H9 (cell line): ENCODE data around the gene UBLCP1. TPM values are rescaled to one million over a fixed set of nuclear protein-coding genes. Genes with fewer than 3 reads are reported as not detected.

Source experiments
- DNase-seq: peaks from one replicate; pipeline ENCODE4 v3.0.0-alpha.2; 2017
- H2AFZ ChIP-seq: one replicate; pipeline ENCODE4 v1.6.1; 2013; ENCODE audit warnings: mild to moderate bottlenecking, low read length, control low read depth, moderate library complexity
- H2AK5ac ChIP-seq: 2 replicates; pipeline ENCODE4 v1.6.1; 2013; ENCODE audit warnings: low read length, control low read depth, mixed read lengths; ENCODE audit not compliant: insufficient read length
- H2BK120ac ChIP-seq: one replicate; pipeline ENCODE4 v1.6.1; 2013; ENCODE audit warnings: low read depth, mild to moderate bottlenecking, low read length, control low read depth, inconsistent platforms; ENCODE audit not compliant: poor library complexity, severe bottlenecking
- H2BK12ac ChIP-seq: 2 replicates; pipeline ENCODE4 v1.6.1; 2013; ENCODE audit warnings: low read length, control low read depth, mixed read lengths, low read depth; ENCODE audit not compliant: insufficient read length
- H2BK15ac ChIP-seq: 2 replicates; pipeline ENCODE4 v1.6.1; 2013; ENCODE audit warnings: low read depth, low read length, control low read depth
- H2BK20ac ChIP-seq: one replicate; pipeline ENCODE4 v1.6.1; 2013; ENCODE audit warnings: low read depth, mild to moderate bottlenecking, low read length, control low read depth, inconsistent platforms; ENCODE audit not compliant: poor library complexity, severe bottlenecking
- H2BK5ac ChIP-seq: 2 replicates; pipeline ENCODE4 v1.6.1; 2013; ENCODE audit warnings: low read length, control low read depth, mixed read lengths; ENCODE audit not compliant: insufficient read length
- H3K14ac ChIP-seq: 2 replicates; pipeline ENCODE4 v1.6.1; 2013; ENCODE audit warnings: low read length, control low read depth; ENCODE audit not compliant: insufficient read depth
- H3K18ac ChIP-seq: 2 replicates; pipeline ENCODE4 v1.6.1; 2013; ENCODE audit warnings: low read depth, mild to moderate bottlenecking, mixed read lengths, low read length, control low read depth; ENCODE audit not compliant: insufficient read length
- H3K23ac ChIP-seq: 2 replicates; pipeline ENCODE4 v1.6.1; 2013; ENCODE audit warnings: low read length, control low read depth, mixed read lengths, low read depth; ENCODE audit not compliant: insufficient read length
- H3K23me2 ChIP-seq: 2 replicates; pipeline ENCODE4 v1.6.1; 2013; ENCODE audit warnings: low read depth, mild to moderate bottlenecking, mixed read lengths, low read length, control low read depth; ENCODE audit not compliant: insufficient read length, poor library complexity, severe bottlenecking
- H3K27ac ChIP-seq: 2 replicates; pipeline ENCODE4 v1.5.1; 2013; ENCODE audit warnings: low read length, control low read depth, mixed read lengths, low read depth; ENCODE audit not compliant: insufficient read length
- H3K27me3 ChIP-seq: 2 replicates; pipeline ENCODE4 v1.6.1; 2013; ENCODE audit warnings: low read length, control low read depth, inconsistent platforms; ENCODE audit not compliant: insufficient read depth
- H3K4ac ChIP-seq: 2 replicates; pipeline ENCODE4 v1.6.1; 2013; ENCODE audit warnings: low read depth, mild to moderate bottlenecking, control low read depth, inconsistent platforms, low read length, moderate library complexity
- H3K4me1 ChIP-seq: 2 replicates; pipeline ENCODE4 v1.6.1; 2013; ENCODE audit warnings: low read length, control low read depth, inconsistent platforms; ENCODE audit not compliant: insufficient read depth
- H3K4me2 ChIP-seq: 2 replicates; pipeline ENCODE4 v1.6.1; 2013; ENCODE audit warnings: low read length, control low read depth, mixed read lengths; ENCODE audit not compliant: insufficient read length, insufficient read depth
- H3K56ac ChIP-seq: 2 replicates; pipeline ENCODE4 v1.6.1; 2013; ENCODE audit warnings: low read depth, mild to moderate bottlenecking, mixed read lengths, low read length, control low read depth; ENCODE audit not compliant: insufficient read length
- H3K79me1 ChIP-seq: 2 replicates; pipeline ENCODE4 v1.6.1; 2013; ENCODE audit warnings: low read depth, mild to moderate bottlenecking, moderate library complexity, low read length, control low read depth, inconsistent platforms; ENCODE audit not compliant: insufficient read depth, poor library complexity, severe bottlenecking
- H3K79me2 ChIP-seq: 2 replicates; pipeline ENCODE4 v1.6.1; 2013; ENCODE audit warnings: low read length, control low read depth, inconsistent platforms; ENCODE audit not compliant: insufficient read depth
- H3K9ac ChIP-seq: 2 replicates; pipeline ENCODE4 v1.6.1; 2013; ENCODE audit warnings: low read length, control low read depth, mixed read lengths; ENCODE audit not compliant: insufficient read length; ENCODE audit errors: extremely low read depth
- H3K9me3 ChIP-seq: one replicate; pipeline ENCODE4 v1.6.1; 2013; ENCODE audit warnings: low read depth, low read length, inconsistent platforms; ENCODE audit not compliant: control insufficient read depth
- H3T11ph ChIP-seq: one replicate; pipeline ENCODE4 v1.6.1; 2013; ENCODE audit warnings: mild to moderate bottlenecking, low read length, control low read depth, inconsistent platforms
- H4K20me1 ChIP-seq: one replicate; pipeline ENCODE4 v1.6.1; 2013; ENCODE audit not compliant: control insufficient read depth, insufficient read length, insufficient read depth
- H4K5ac ChIP-seq: 2 replicates; pipeline ENCODE4 v1.6.1; 2013; ENCODE audit warnings: low read depth, mild to moderate bottlenecking, mixed read lengths, low read length, control low read depth; ENCODE audit not compliant: insufficient read length
- H4K8ac ChIP-seq: replicated peaks from 2 replicates; pipeline ENCODE4 v1.6.1; 2013; ENCODE audit warnings: low read length, control low read depth, mixed read lengths, low read depth; ENCODE audit not compliant: insufficient read length
- H4K91ac ChIP-seq: 2 replicates; pipeline ENCODE4 v1.6.1; 2013; ENCODE audit warnings: low read depth, mild to moderate bottlenecking, moderate library complexity, mixed read lengths, low read length, control low read depth; ENCODE audit not compliant: insufficient read length
- H3K27ac Mint-ChIP-seq, 3 experiments: 2 replicates in 2 of 3; 3 replicates in 1 of 3; pipeline ENCODE4 v1.8.0; 2020 to 2021; ENCODE audit warnings: mixed read lengths in 3 of 3, mild to moderate bottlenecking in 1 of 3, moderate library complexity in 1 of 3
- H3K27me3 Mint-ChIP-seq: 2 replicates; pipeline ENCODE4 v1.8.0; 2021; ENCODE audit warnings: low read depth, mild to moderate bottlenecking, moderate library complexity, mixed read lengths
- H3K36me3 Mint-ChIP-seq, 3 experiments: 2 replicates in 2 of 3; 3 replicates in 1 of 3; pipeline ENCODE4 v1.8.0; 2020 to 2021; ENCODE audit warnings: low read depth in 3 of 3, mixed read lengths in 3 of 3; ENCODE audit not compliant: insufficient read depth in 1 of 3
- H3K4me1 Mint-ChIP-seq, 2 experiments: 2 replicates each; pipeline ENCODE4 v1.8.0; 2020; ENCODE audit warnings: mixed read lengths in 2 of 2
- H3K4me3 Mint-ChIP-seq, 2 experiments: 2 replicates in 1 of 2; 3 replicates in 1 of 2; pipeline ENCODE4 v1.8.0; 2020 to 2021; ENCODE audit warnings: mild to moderate bottlenecking in 2 of 2, mixed read lengths in 2 of 2, moderate library complexity in 1 of 2
- H3K9me3 Mint-ChIP-seq, 2 experiments: 2 replicates in 1 of 2; 3 replicates in 1 of 2; pipeline ENCODE4 v1.8.0; 2020; ENCODE audit warnings: mild to moderate bottlenecking in 2 of 2, mixed read lengths in 2 of 2, moderate library complexity in 1 of 2
- total RNA-seq: library from RNA; stranded (reverse); gene quantifications from 2 replicates; pipeline ENCODE4 v1.2.1, GENCODE V29; 2021
- TF ChIP-seq, protein P1 (sequence below): fragments of 200-600 bp; sonication (generic); conservative IDR thresholded peaks from 3 replicates; pipeline ENCODE4 v1.8.0; 2021; ENCODE audit warnings: antibody characterized with exemption, mild to moderate bottlenecking

UBLCP1 gene
- total RNA-seq, 1 experiment from 2014 or later: 37.9 TPM

DNA sequence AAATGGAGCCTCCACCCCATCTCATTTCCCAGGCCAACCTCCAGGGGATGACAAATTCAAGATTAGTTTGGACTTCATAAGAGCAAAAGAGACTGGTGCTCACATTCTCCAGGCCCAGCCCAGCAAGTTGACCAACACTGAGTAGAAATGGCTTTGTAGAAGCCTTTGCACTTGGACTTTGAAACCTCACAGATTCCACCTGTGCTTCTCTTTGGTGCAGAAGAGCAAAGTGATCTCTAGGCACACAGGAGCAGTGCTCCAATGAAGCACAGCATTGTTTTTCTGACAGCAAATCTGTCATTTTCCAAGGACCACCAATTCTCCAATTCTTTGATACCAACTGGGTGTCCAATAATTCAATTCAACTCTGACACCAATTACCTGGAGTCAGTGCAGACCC lies 36.6 kb upstream of the UBLCP1 start:
- no peak overlapping the region for H3K4ac ChIP-seq

More for the DNA sequence above, 36.6 kb upstream of the UBLCP1 start:
- H3K27me3 Mint-ChIP-seq: peaks cover 96% of the 10 kb centered on the region
- H2BK15ac ChIP-seq: no peak overlapping the region
- no peaks in the 10 kb centered on the region for H3K4me1 ChIP-seq
- H4K5ac ChIP-seq: no peak overlapping the region
- DNase-seq: no peak
- no peak overlapping the region for H3K56ac ChIP-seq
- no peaks in the 10 kb centered on the region for H3K9me3 ChIP-seq
- no peak overlapping the region for H2AFZ ChIP-seq
- H3K27me3 ChIP-seq: peaks cover 36% of the 10 kb centered on the region; the same call in 1 of the 2 replicates
- H3T11ph ChIP-seq: no peak overlapping the region
- no peak overlapping the region for H3K14ac ChIP-seq
- no peak overlapping the region for H3K27ac Mint-ChIP-seq
- no peak overlapping the region for H3K4me3 Mint-ChIP-seq
- no peak overlapping the region for H2BK120ac ChIP-seq
- no peak overlapping the region for H3K9ac ChIP-seq
- H3K79me1 ChIP-seq: no peaks in the 10 kb centered on the region
- no peak overlapping the region for H2BK5ac ChIP-seq
- H3K23me2 ChIP-seq: no peaks in the 10 kb centered on the region
- H3K79me2 ChIP-seq: no peaks in the 10 kb centered on the region
- H2AK5ac ChIP-seq: no peak overlapping the region
- H3K23ac ChIP-seq: no peak overlapping the region
- no peak overlapping the region for H2BK20ac ChIP-seq
- no peak overlapping the region for H2BK12ac ChIP-seq
- peaks cover 0 to 3% of the 10 kb centered on the region in 2 experiments; a peak in 2 of 5 replicates for H3K9me3 Mint-ChIP-seq
- no peak overlapping the region for H3K18ac ChIP-seq
- H3K27ac ChIP-seq: no peak overlapping the region
- H3K4me2 ChIP-seq: no peak overlapping the region
- H4K91ac ChIP-seq: no peak overlapping the region
- no peak overlapping the region for H4K8ac ChIP-seq
- TF ChIP-seq, protein P1, sequence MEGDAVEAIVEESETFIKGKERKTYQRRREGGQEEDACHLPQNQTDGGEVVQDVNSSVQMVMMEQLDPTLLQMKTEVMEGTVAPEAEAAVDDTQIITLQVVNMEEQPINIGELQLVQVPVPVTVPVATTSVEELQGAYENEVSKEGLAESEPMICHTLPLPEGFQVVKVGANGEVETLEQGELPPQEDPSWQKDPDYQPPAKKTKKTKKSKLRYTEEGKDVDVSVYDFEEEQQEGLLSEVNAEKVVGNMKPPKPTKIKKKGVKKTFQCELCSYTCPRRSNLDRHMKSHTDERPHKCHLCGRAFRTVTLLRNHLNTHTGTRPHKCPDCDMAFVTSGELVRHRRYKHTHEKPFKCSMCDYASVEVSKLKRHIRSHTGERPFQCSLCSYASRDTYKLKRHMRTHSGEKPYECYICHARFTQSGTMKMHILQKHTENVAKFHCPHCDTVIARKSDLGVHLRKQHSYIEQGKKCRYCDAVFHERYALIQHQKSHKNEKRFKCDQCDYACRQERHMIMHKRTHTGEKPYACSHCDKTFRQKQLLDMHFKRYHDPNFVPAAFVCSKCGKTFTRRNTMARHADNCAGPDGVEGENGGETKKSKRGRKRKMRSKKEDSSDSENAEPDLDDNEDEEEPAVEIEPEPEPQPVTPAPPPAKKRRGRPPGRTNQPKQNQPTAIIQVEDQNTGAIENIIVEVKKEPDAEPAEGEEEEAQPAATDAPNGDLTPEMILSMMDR: no peak
- H4K20me1 ChIP-seq: no peaks in the 10 kb centered on the region
- peaks cover 14 to 17% of the 10 kb centered on the region in 2 experiments for H3K4me1 Mint-ChIP-seq
- no peaks in the 10 kb centered on the region; a peak in 1 of 7 replicates for H3K36me3 Mint-ChIP-seq
